HepG2 (cell line): ENCODE measurements around the gene NPBWR2. TPM values are rescaled to one million over a fixed set of nuclear protein-coding genes. Genes with fewer than 3 reads are reported as not detected.
A peak's percentile ranks its signal among the peaks of the same experiment; 100 is the strongest.

Experiments used
- AHDC1 ChIP-seq: sonication (generic); formaldehyde crosslinking; IDR thresholded peaks from 2 replicates; pipeline ENCODE4 v1.5.1; 2020; ENCODE audit warnings: mild to moderate bottlenecking, missing genetic modification reagents, borderline replicate concordance
- HMG20A ChIP-seq: IDR thresholded peaks from 2 replicates; pipeline ENCODE4 v1.6.1; 2016; ENCODE audit warnings: borderline replicate concordance
- MBNL3 ChIP-seq: fragments of 250-450 bp; sonication (Bioruptor Pico); conservative IDR thresholded peaks from 2 replicates; pipeline ENCODE4 v1.8.0; 2022; ENCODE audit warnings: mild to moderate bottlenecking, inconsistent platforms
- NCOA1 ChIP-seq: sonication (generic); formaldehyde crosslinking; IDR thresholded peaks from 2 replicates; pipeline ENCODE4 v1.9.0; 2021; ENCODE audit warnings: missing genetic modification reagents
- RCOR2 ChIP-seq: IDR thresholded peaks from 2 replicates; pipeline ENCODE4 v1.6.1; 2016; ENCODE audit warnings: missing biosample characterization, missing genetic modification reagents
- SNAI1 ChIP-seq: sonication (generic); formaldehyde crosslinking; IDR thresholded peaks from 2 replicates; pipeline ENCODE4 v1.5.0; 2020; ENCODE audit warnings: mild to moderate bottlenecking, missing genetic modification reagents, borderline replicate concordance
- TEAD3 ChIP-seq: optimal IDR thresholded peaks from 2 replicates; pipeline ENCODE3; 2016; ENCODE audit warnings: borderline replicate concordance
- TEF ChIP-seq: sonication (generic); formaldehyde crosslinking; IDR thresholded peaks from 2 replicates; pipeline ENCODE4 v1.5.0; 2020; ENCODE audit warnings: missing genetic modification reagents
- ZMYM2 ChIP-seq: sonication (generic); formaldehyde crosslinking; IDR thresholded peaks from 2 replicates; pipeline ENCODE4 v1.8.0; 2022; ENCODE audit warnings: mild to moderate bottlenecking, missing genetic modification reagents
- ZNF205 ChIP-seq: IDR thresholded peaks from 2 replicates; pipeline ENCODE4 v1.6.1; 2018; ENCODE audit warnings: missing biosample characterization, missing genetic modification reagents
- ZNF496 ChIP-seq: sonication (generic); formaldehyde crosslinking; IDR thresholded peaks from 2 replicates; pipeline ENCODE4 v1.8.1; 2023; ENCODE audit warnings: mild to moderate bottlenecking, moderate library complexity, missing genetic modification reagents; ENCODE audit not compliant: insufficient replicate concordance
- ZNF549 ChIP-seq: sonication (generic); formaldehyde crosslinking; IDR thresholded peaks from 2 replicates; pipeline ENCODE4 v1.5.0; 2020; ENCODE audit warnings: missing genetic modification reagents
- ZNF780A ChIP-seq: sonication (generic); formaldehyde crosslinking; IDR thresholded peaks from 2 replicates; pipeline ENCODE4 v1.8.0; 2022; ENCODE audit warnings: mild to moderate bottlenecking, missing genetic modification reagents, moderate library complexity
- ZNF841 ChIP-seq: sonication (generic); formaldehyde crosslinking; IDR thresholded peaks from 2 replicates; pipeline ENCODE4 v1.8.1; 2023; ENCODE audit warnings: missing genetic modification reagents, borderline replicate concordance
- ZSCAN31 ChIP-seq: sonication (generic); formaldehyde crosslinking; IDR thresholded peaks from 2 replicates; pipeline ENCODE4 v1.5.0; 2020; ENCODE audit warnings: low read depth, mild to moderate bottlenecking, missing genetic modification reagents
- polyA plus RNA-seq, 8 experiments: library from polyadenylated mRNA; depleted of rRNA in 3 of 8; stranded (reverse) in 7 of 8; unstranded in 1 of 8; fragments of >200 nt; fragmentation: Illumina TruSeq in 4 of 8; extraction: Trizol in 4 of 8; gene quantifications; 2 replicates each; pipeline versions ENCODE4 v1.2.1 to v1.2.3, GENCODE V29; 2011 to 2016; ENCODE audit warnings: low read depth in 4 of 8, missing spikeins in 1 of 8, mixed read lengths in 1 of 8; ENCODE audit not compliant: insufficient read depth in 1 of 8
- total RNA-seq, 5 experiments: library from RNA; depleted of rRNA; stranded (reverse); fragments of >200 nt; fragmentation: Illumina TruSeq; extraction: Trizol; gene quantifications; 2 replicates each; pipeline ENCODE4 v1.2.3, GENCODE V29; 2016; ENCODE audit warnings: low read depth in 1 of 5
- TF ChIP-seq, protein P1 (sequence below): sonication (generic); formaldehyde crosslinking; IDR thresholded peaks from 2 replicates; pipeline ENCODE4 v1.5.0; 2020; ENCODE audit warnings: mild to moderate bottlenecking, missing genetic modification reagents
- TF ChIP-seq, protein P2 (sequence below): sonication (generic); formaldehyde crosslinking; IDR thresholded peaks from 2 replicates; pipeline ENCODE4 v1.4.0; 2020; ENCODE audit warnings: mild to moderate bottlenecking, missing genetic modification reagents

NPBWR2 gene
- total and polyA plus RNA-seq, 2 of the 13 experiments (the other 11 are each of a cell fraction or from before 2014, with no cell fraction given) = not detected

DNA sequence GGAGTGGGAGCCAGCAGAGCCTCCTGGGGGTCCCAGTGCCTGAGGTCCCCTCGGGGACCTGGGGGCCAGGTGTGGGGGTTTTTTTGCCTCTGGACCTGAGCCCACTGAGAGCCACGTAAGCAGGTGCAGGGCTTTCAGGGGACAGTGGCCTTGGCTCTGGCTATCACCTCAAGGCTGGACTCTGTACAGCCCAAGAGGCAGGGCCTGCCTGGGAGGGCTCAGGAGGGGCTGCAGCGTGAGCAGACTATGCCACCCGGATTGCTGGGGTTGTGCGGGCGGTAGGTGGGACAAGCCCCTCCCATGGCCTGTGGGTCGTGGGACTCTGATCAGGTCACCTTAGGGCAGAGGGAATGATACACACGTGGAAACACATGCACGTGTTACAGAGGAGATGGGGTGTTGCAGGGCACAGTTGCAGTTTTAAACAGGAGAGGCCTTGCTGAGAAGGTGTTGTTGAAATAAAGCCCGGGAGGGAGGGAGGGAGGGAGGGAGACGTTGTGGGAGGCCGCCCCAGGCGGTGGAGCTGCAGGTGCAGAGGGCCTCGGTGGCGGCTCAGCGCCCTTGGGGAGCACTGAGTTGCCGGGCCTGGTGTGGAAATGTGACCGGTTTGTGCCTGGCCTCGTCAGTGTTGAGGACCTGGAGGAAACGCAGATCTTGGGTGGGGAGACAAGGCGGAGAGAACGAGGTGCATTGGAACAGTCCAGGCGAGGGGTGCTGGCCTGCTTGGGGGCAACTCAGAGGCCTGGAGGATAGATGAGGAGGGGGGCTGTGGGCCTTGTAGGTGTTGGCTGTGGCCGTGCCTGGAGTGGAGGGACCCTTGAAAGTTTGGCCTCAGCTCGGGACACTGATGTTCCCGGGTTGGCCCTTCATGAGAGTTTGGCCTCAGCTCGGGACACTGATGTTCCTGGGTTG is 42.0 kb downstream of the NPBWR2 start (continued):
- no peak for TF ChIP-seq AHDC1 (CRISPR knock-in tag)
- TF ChIP-seq SNAI1 = peak; percentile 89; the same call in 1 of the 2 replicates
- TF ChIP-seq ZMYM2 (CRISPR knock-in tag) = peak; percentile 76; the same call in 1 of the 2 replicates
- TF ChIP-seq, protein P1, sequence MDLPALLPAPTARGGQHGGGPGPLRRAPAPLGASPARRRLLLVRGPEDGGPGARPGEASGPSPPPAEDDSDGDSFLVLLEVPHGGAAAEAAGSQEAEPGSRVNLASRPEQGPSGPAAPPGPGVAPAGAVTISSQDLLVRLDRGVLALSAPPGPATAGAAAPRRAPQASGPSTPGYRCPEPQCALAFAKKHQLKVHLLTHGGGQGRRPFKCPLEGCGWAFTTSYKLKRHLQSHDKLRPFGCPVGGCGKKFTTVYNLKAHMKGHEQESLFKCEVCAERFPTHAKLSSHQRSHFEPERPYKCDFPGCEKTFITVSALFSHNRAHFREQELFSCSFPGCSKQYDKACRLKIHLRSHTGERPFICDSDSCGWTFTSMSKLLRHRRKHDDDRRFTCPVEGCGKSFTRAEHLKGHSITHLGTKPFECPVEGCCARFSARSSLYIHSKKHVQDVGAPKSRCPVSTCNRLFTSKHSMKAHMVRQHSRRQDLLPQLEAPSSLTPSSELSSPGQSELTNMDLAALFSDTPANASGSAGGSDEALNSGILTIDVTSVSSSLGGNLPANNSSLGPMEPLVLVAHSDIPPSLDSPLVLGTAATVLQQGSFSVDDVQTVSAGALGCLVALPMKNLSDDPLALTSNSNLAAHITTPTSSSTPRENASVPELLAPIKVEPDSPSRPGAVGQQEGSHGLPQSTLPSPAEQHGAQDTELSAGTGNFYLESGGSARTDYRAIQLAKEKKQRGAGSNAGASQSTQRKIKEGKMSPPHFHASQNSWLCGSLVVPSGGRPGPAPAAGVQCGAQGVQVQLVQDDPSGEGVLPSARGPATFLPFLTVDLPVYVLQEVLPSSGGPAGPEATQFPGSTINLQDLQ = no peak
- TF ChIP-seq ZNF205 = 0 out of 2 replicates have a peak, but pooled peaks have one; percentile 13
- TF ChIP-seq TEF = no peak
- no peak for TF ChIP-seq NCOA1 (CRISPR knock-in tag)
- TF ChIP-seq ZSCAN31 (CRISPR knock-in tag) = peak; percentile 48; the same call in 1 of the 2 replicates
- TF ChIP-seq MBNL3 (CRISPR knock-in tag) = no peak
- no peak for TF ChIP-seq RCOR2 (CRISPR knock-in tag)
- TF ChIP-seq ZNF841 = 0 out of 2 replicates have a peak, but pooled peaks have one; percentile 45
- TF ChIP-seq, protein P2, sequence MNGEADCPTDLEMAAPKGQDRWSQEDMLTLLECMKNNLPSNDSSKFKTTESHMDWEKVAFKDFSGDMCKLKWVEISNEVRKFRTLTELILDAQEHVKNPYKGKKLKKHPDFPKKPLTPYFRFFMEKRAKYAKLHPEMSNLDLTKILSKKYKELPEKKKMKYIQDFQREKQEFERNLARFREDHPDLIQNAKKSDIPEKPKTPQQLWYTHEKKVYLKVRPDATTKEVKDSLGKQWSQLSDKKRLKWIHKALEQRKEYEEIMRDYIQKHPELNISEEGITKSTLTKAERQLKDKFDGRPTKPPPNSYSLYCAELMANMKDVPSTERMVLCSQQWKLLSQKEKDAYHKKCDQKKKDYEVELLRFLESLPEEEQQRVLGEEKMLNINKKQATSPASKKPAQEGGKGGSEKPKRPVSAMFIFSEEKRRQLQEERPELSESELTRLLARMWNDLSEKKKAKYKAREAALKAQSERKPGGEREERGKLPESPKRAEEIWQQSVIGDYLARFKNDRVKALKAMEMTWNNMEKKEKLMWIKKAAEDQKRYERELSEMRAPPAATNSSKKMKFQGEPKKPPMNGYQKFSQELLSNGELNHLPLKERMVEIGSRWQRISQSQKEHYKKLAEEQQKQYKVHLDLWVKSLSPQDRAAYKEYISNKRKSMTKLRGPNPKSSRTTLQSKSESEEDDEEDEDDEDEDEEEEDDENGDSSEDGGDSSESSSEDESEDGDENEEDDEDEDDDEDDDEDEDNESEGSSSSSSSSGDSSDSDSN (CRISPR knock-in tag) = peak; percentile 72
- no peak for TF ChIP-seq ZNF496 (CRISPR knock-in tag)
- no peak; the same call in 1 of the 2 replicates for TF ChIP-seq HMG20A (CRISPR knock-in tag)
- no peak for TF ChIP-seq ZNF780A (CRISPR knock-in tag)
- peak; percentile 77 for TF ChIP-seq TEAD3 (CRISPR knock-in tag)
- no peak for TF ChIP-seq ZNF549 (CRISPR knock-in tag)
